Measurements from ENCODE around the gene ATOSB. TPM values are rescaled to one million over a fixed set of nuclear protein-coding genes. Genes with fewer than 3 reads are reported as not detected.

ATOSB gene
- total RNA-seq, 2 donors from 2014 or later, result 8.3 to 11.3 TPM

Other genes starting within 250 kb of the ATOSB start
- 1 to 10 TPM in 1 of 2 donors, under 1 TPM in 1; 1.00 to 1.1 TPM for gene PHF24, start 157.6 kb downstream of the ATOSB start, total RNA-seq
- 10 to 100 TPM in 1 of 2 donors, 1 to 10 TPM in 1; 9.9 to 10.6 TPM for gene DNAJB5, start 126.1 kb downstream of the ATOSB start, total RNA-seq
- gene VCP, start 43.2 kb downstream of the ATOSB start, total RNA-seq, result 100 to 1,000 TPM; 190 to 199 TPM
- 100 to 1,000 TPM in 1 of 2 donors, 10 to 100 TPM in 1; 94.8 to 116 TPM for gene FANCG, start 35.9 kb downstream of the ATOSB start, total RNA-seq
- 10 to 100 TPM; 25.6 to 27.9 TPM for gene PIGO, start 19.3 kb downstream of the ATOSB start, total RNA-seq
- 100 to 1,000 TPM; 151 to 169 TPM for gene STOML2, start 12.7 kb downstream of the ATOSB start, total RNA-seq
- 1 to 10 TPM in 1 of 2 donors, under 1 TPM in 1; 0.91 to 1.2 TPM for gene UNC13B, start 46.1 kb upstream of the ATOSB start, total RNA-seq